ENCODE measurements around the gene DIS3L2. TPM values are rescaled to one million over a fixed set of nuclear protein-coding genes. Genes with fewer than 3 reads are reported as not detected.

Gene DIS3L2
- total and polyA plus RNA-seq, 2 of the 8 experiments (the other 6 are each of a cell fraction or from before 2014, with no cell fraction given), result 11.5 to 21.6 TPM

DNA sequence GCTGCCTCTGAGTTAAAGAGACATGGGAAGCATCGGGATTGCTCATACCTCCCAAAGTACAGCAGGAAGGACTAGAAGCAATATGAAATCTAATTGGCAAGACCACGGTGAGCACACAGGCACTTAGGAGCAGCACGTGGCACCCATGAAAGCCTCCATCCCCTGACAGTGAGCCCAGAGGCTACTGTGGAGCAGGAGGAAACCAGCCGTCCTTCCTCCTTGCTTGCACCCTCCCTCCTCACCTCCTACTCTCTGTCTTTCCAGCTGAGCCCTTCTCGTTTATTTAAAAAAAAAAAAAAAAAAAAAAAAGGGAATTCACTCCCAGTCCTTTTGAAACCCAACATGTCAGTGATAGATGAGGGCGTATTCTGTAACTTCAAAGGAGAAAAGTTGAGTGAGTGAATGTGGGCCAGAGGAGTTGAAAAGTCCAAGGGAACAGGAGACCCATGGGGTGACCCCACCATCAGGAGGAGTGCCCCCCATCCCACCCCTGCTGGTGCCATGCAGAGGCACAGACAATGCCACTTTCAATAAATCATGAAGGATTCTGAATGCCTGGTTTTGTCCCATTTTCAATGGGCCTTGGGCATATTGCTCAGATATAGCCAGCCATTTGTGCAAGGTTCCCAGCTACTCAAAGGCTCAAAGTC, 320.5 kb downstream of the DIS3L2 start (continued):
- TF ChIP-seq HDAC6 (IDR thresholded peaks at IDR 0.05; ENCODE audit: low read depth, low read length), result no peak
- no peak for TF ChIP-seq SIX5 (IDR thresholded peaks at IDR 0.05; ENCODE audit: low read depth, low read length)
- TF ChIP-seq GTF2F1 (IDR thresholded peaks at IDR 0.05; ENCODE audit: borderline replicate concordance, low read depth, low read length), result no peak
- no peak for TF ChIP-seq SAP30 (IDR thresholded peaks at IDR 0.05; ENCODE audit: insufficient read depth, insufficient replicate concordance, low read length)
- TF ChIP-seq FOSL1 (IDR thresholded peaks at IDR 0.05; ENCODE audit: insufficient read depth, low read depth, low read length), result no peak
- no peak for TF ChIP-seq JUN (IDR thresholded peaks at IDR 0.05; ENCODE audit: low read depth, low read length)
- TF ChIP-seq CHD2 (IDR thresholded peaks at IDR 0.05; ENCODE audit: low read length), result no peak
- TF ChIP-seq ZNF274 (IDR thresholded peaks at IDR 0.05; ENCODE audit: borderline replicate concordance, extremely low read depth, low read length), result no peak

All from H1 (cell line).